NCI-H146 treated with DMSO at 0.1 percent for 48 hours (cell line): ENCODE measurements around the gene NDUFB5.

Source experiments
- DNase-seq: peaks from one replicate; lab custom pipeline; 2025; ENCODE audit not compliant: unreplicated experiment; lab: John Stamatoyannopoulos, UW

NDUFB5 gene

DNA sequence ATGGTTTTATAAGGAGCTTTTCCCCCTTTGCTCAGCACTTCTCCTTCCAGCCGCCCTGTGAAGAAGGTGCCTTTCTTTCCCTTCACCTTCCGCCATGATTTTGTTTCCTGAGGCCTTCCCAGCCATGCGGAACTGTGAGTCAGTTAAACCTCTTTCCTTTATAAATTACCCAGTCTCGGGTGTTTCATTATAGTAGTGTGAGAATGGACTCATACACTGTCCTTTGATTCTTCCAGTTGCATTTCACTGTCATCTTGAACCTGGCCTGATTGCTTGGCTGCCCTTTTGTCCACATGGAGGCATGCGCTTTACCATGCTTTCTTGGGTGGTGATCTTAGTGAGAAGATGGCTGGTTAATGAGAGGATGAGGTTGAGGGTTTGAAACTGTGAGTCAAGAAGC lies 71.5 kb downstream of the NDUFB5 start:
- DNase-seq = no peak
